Activated CD8-positive, alpha-beta T cell treated with anti-CD3 and anti-CD28 coated beads for 36 hours (primary cell): Measurements from ENCODE around the gene ITGBL1. TPM values are rescaled to one million over a fixed set of nuclear protein-coding genes. Genes with fewer than 3 reads are reported as not detected.

Experiments
- ATAC-seq: fragments of 200-7000 bp; cut with Tn5 transposase; one replicate; pipeline ENCODE4 v1.10.0; 2021; ENCODE audit warnings: mild to moderate bottlenecking, moderate library complexity
- CTCF ChIA-PET: fragments of 350-600 bp; sonication (Branson Sonifier 250); formaldehyde crosslinking; loops from one replicate; lab custom pipeline; 2021; ENCODE audit warnings: antibody characterized with exemption; lab: Charles Lee
- POLR2A ChIA-PET: fragments of 350-600 bp; sonication (Branson Sonifier 250); formaldehyde crosslinking; loops from one replicate; lab custom pipeline; 2021; ENCODE audit warnings: antibody characterized with exemption; lab: Charles Lee
- DNase-seq: peaks from one replicate; pipeline ENCODE4 v3.0.0-alpha.2; 2020
- H3K27ac Mint-ChIP-seq: one replicate; pipeline ENCODE4 v1.8.0; 2021; ENCODE audit warnings: mild to moderate bottlenecking, mixed read lengths
- H3K27me3 Mint-ChIP-seq: one replicate; pipeline ENCODE4 v1.8.0; 2021; ENCODE audit warnings: mixed read lengths
- H3K36me3 Mint-ChIP-seq: one replicate; pipeline ENCODE4 v1.8.0; 2021; ENCODE audit warnings: low read depth, mixed read lengths
- H3K4me1 Mint-ChIP-seq: one replicate; pipeline ENCODE4 v1.8.0; 2021; ENCODE audit warnings: low read depth, mixed read lengths
- H3K4me3 Mint-ChIP-seq: one replicate; pipeline ENCODE4 v1.8.0; 2021; ENCODE audit warnings: mild to moderate bottlenecking, moderate library complexity, mixed read lengths
- H3K9me3 Mint-ChIP-seq: one replicate; pipeline ENCODE4 v1.8.0; 2021; ENCODE audit warnings: mixed read lengths
- CTCF ChIP-seq: fragments of 200-600 bp; IDR thresholded peaks from one replicate; pipeline ENCODE4 v1.8.0; 2022; ENCODE audit warnings: antibody characterized with exemption, mild to moderate bottlenecking
- intact Hi-C: fragments of 100-400 bp; cut with micrococcal nuclease; formaldehyde crosslinking; loops from one replicate; pipeline ENCODE4 v1.10.0; 2022
- total RNA-seq, 2 experiments: library from RNA; stranded (reverse); gene quantifications; one replicate each; pipeline ENCODE4 v1.2.3, GENCODE V29; 2021

Gene ITGBL1
- total RNA-seq, 2 experiments from 2014 or later, result not detected

GRCh38 chr13:101695870-101696516, 243.5 kb downstream of the ITGBL1 start:
- no peak overlapping the region for H3K4me3 Mint-ChIP-seq
- DNase-seq, result no peak
- TF ChIP-seq CTCF, result no peak
- H3K9me3 Mint-ChIP-seq, result no peaks in the 10 kb centered on the region
- ATAC-seq, result no peak
- H3K36me3 Mint-ChIP-seq, result no peaks in the 10 kb centered on the region
- H3K27me3 Mint-ChIP-seq, result no peaks in the 10 kb centered on the region
- H3K4me1 Mint-ChIP-seq, result no peaks in the 10 kb centered on the region
- CTCF ChIA-PET, result no interaction called here
- POLR2A ChIA-PET, result no interaction called here
- no peak overlapping the region for H3K27ac Mint-ChIP-seq
- intact Hi-C loops, result no loop called here

GRCh38 chr13:101697745-101698144, 245.3 kb downstream of the ITGBL1 start:
- CTCF ChIA-PET, result no interaction called here

GRCh38 chr13:101698400-101698799, 245.9 kb downstream of the ITGBL1 start:
- Mint-ChIP-seq H3K4me1 (no peaks in the 10 kb centered on the region), H3K27ac (no peak overlapping the region), H3K27me3 (no peaks in the 10 kb centered on the region), H3K36me3 (no peaks in the 10 kb centered on the region), H3K9me3 (no peaks in the 10 kb centered on the region), H3K4me3 (no peak overlapping the region)
- ChIA-PET POLR2A (no interaction called here), CTCF (no interaction called here)
- intact Hi-C loops, result no loop called here
- no peak for ATAC-seq
- DNase-seq, result no peak
- no peak for TF ChIP-seq CTCF

More at GRCh38 chr13:101697745-101698144, 245.3 kb downstream of the ITGBL1 start:
- DNase-seq (no peak), ATAC-seq (no peak)
- TF ChIP-seq CTCF, result no peak
- Mint-ChIP-seq H3K4me3 (no peak overlapping the region), H3K27me3 (no peaks in the 10 kb centered on the region), H3K27ac (no peak overlapping the region), H3K9me3 (no peaks in the 10 kb centered on the region), H3K36me3 (no peaks in the 10 kb centered on the region), H3K4me1 (no peaks in the 10 kb centered on the region)
- intact Hi-C loops, result no loop called here
- POLR2A ChIA-PET, result no interaction called here

GRCh38 chr13:101700598-101700997, 248.1 kb downstream of the ITGBL1 start:
- ATAC-seq (no peak), DNase-seq (no peak)
- POLR2A ChIA-PET, result no interaction called here
- Mint-ChIP-seq H3K27ac (no peak overlapping the region), H3K27me3 (peaks cover 4% of the 10 kb centered on the region), H3K4me1 (no peaks in the 10 kb centered on the region), H3K9me3 (no peaks in the 10 kb centered on the region), H3K36me3 (no peaks in the 10 kb centered on the region), H3K4me3 (no peak overlapping the region)
- intact Hi-C loops, result no loop called here
- no peak for TF ChIP-seq CTCF
- CTCF ChIA-PET, result no interaction called here

- Mint-ChIP-seq H3K36me3 (no peaks in the 10 kb centered on the region), H3K4me3 (no peak overlapping the region), H3K27me3 (peaks cover 9% of the 10 kb centered on the region), H3K9me3 (no peaks in the 10 kb centered on the region), H3K4me1 (peaks cover 8% of the 10 kb centered on the region), H3K27ac (no peak overlapping the region)
- no peak for TF ChIP-seq CTCF
- DNase-seq (no peak), ATAC-seq (no peak)
- ChIA-PET POLR2A (no interaction called here), CTCF (no interaction called here)
- intact Hi-C loops, result no loop called here
Measured at GRCh38 chr13:101703081-101703480, 250.6 kb downstream of the ITGBL1 start.
